ENCODE measurements around the gene UBE2E2.

The UBE2E2 gene

DNA sequence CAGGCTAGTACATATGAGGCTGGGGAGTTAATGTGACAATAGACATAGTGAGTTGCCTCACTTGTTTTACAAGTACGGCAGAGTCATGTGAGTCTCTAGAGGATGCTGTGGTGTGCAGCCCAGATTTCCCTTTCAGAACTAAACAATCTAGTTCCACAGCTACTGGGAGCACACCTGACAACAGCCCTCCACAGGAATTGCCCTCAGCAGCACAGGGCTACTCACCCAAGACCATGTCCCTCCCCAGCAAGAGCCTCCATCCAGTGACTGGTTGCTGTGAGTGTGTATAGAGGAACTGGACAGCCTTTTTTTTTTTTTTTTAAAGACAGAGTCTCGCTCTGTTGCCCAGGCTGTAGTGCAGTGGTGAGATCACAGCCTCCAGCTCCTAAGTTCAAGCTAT, 40.2 kb upstream of the UBE2E2 start:
- no peak for TF ChIP-seq CTCF (IDR thresholded peaks at IDR 0.05; ENCODE audit: borderline replicate concordance, insufficient read depth, low read depth, low read length)
- no peak overlapping the region for H3K4me3 ChIP-seq (ENCODE audit: low read depth, low read length)

DNA sequence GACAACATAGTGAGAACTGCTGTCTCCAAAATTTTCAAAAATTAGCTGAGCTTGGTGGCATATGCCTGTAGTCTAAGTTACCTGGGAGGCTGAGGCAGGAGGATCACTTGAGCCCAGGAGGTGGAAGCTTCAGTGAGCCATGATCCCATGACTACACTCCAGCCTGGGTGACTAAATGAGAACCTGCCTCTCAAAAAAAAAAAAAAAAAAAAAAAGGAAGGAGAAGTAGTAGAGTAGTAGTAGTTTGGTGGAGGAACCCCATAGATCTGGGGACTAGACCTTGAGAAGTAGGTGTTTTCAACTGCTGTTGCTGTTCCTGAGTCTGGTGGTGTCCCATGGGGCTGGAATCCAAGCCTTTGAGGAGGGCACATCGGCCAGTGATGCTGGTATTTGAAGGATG, 38.4 kb upstream of the UBE2E2 start:
- TF ChIP-seq CTCF (IDR thresholded peaks at IDR 0.05; ENCODE audit: borderline replicate concordance, insufficient read depth, low read depth, low read length), result no peak
- no peak overlapping the region for H3K4me3 ChIP-seq (ENCODE audit: low read depth, low read length)

GRCh38 chr3:23165571-23165970, 37.6 kb upstream of the UBE2E2 start:
- no peak for TF ChIP-seq CTCF (IDR thresholded peaks at IDR 0.05; ENCODE audit: borderline replicate concordance, insufficient read depth, low read depth, low read length)
- H3K4me3 ChIP-seq (ENCODE audit: low read depth, low read length), result no peak overlapping the region

DNA sequence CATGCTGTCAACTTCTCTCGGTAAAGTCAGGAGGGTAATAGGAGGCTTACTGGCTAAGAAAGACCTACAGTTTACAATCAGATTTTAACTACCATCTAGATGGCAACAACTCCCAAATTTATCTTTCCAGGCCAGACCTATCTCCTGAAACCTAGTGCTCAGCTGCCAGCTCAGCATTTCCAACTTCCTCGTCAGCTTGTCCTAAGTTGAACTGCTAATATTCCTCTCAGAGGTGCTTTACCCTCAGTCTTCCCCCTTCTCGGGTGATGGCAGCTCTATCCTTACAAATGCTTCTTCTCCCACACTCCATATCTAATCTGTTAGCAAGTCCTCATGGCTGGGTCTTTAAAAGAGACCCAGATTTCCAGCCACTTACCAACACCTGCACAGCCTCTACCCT, 36.9 kb upstream of the UBE2E2 start:
- TF ChIP-seq CTCF (IDR thresholded peaks at IDR 0.05; ENCODE audit: borderline replicate concordance, insufficient read depth, low read depth, low read length), result no peak
- H3K4me3 ChIP-seq (ENCODE audit: low read depth, low read length), result no peak overlapping the region

- H3K4me3 ChIP-seq (ENCODE audit: low read depth, low read length), result no peak overlapping the region
- no peak for TF ChIP-seq CTCF (IDR thresholded peaks at IDR 0.05; ENCODE audit: borderline replicate concordance, insufficient read depth, low read depth, low read length)
These were observed 36.3 kb upstream of the UBE2E2 start for GRCh38 chr3:23166845-23167244.

GRCh38 chr3:23169551-23169950, 33.6 kb upstream of the UBE2E2 start:
- no peak for TF ChIP-seq CTCF (IDR thresholded peaks at IDR 0.05; ENCODE audit: borderline replicate concordance, insufficient read depth, low read depth, low read length)
- no peak overlapping the region for H3K4me3 ChIP-seq (ENCODE audit: low read depth, low read length)

DNA sequence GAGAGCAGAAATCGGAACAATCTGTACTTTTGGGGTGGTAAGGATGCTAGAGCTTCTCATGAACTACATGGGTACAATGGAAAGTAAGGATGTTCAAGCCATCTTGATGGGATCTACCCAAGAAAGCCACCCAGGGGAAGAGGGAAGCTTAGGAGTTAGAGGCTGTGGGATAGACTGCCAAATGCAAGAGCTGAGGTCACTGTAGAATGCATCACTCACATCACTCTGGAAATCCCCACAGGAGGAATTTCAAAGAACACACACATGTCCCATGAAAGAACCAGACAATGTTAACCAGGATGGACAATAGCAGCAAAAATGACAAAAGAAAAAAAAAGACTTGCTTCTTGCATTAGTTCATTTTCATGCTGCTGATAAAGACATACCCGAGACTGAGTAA, 32.8 kb upstream of the UBE2E2 start:
- TF ChIP-seq CTCF (IDR thresholded peaks at IDR 0.05; ENCODE audit: borderline replicate concordance, insufficient read depth, low read depth, low read length), result no peak

More for the DNA sequence above, 32.8 kb upstream of the UBE2E2 start:
- H3K4me3 ChIP-seq (ENCODE audit: low read depth, low read length), result no peak overlapping the region
